ENCODE results near the gene SLC43A1. TPM values are rescaled to one million over a fixed set of nuclear protein-coding genes. Genes with fewer than 3 reads are reported as not detected.

SLC43A1 gene
- total RNA-seq, 6 experiments from 2014 or later, result 3.1 to 4.7 (median 4.3) TPM

GRCh38 chr11:57461841-57462489 lies 53.5 kb downstream of the SLC43A1 start:
- TF ChIP-seq CTCF (IDR thresholded peaks at IDR 0.05), result no peak
- Mint-ChIP-seq H3K4me3 (no peak overlapping the region), H3K27me3 (ENCODE audit: insufficient read depth) (peaks cover 46% of the 10 kb centered on the region), H3K4me1 (ENCODE audit: low read depth) (peaks cover 27% of the 10 kb centered on the region), H3K36me3 (ENCODE audit: low read depth) (no peaks in the 10 kb centered on the region), H3K9me3 (no peaks in the 10 kb centered on the region), H3K27ac (no peak overlapping the region)
- no peak for DNase-seq

DNA sequence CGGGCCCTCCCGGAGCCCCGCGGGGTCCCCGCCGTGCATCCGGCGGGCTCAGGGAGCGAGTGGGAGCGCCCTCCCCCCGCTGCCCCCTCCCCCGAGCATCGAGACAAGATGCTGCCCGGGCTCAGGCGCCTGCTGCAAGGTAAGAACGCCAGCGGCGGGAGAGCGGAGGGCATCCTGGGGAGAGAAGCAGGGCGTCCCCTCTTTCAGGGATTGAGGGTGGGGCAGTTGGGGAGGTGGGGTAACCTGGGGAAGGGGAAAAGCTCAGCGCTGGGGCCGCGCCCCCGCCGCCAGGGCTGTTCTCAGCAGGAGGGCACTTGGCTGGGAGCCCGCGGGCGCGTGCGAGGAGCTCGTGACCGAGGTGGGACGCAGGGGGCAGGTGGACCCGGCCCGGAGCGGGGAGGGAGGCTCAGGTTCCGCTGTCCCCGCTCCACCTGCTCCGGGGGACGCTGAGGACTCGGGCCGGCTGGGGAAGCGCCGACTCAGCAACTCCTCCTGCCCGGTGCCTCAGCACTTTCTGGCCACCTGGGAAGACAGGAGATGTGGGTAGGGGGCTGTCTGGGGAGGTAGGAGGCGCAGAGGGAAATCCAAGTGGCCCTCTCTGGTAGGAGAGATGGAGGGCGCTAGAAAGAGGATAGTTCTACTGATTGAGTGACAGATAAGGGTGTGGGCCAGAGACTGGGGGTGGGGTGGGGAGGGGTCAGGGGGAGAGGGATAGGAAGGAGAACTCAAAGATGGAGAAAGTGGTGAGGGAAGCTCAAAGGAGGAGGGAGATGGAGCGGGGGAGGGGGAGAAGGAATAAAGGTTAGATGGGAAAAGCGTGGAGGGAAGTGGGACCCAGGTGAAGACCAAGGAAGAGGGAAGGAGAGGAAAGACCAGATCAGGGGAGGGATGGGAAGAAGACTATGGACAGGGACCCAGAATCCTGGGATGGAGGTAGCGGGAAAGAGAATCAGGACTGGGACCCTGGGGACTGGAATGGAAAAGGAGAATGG lies 54.4 kb downstream of the SLC43A1 start:
- no peaks in the 10 kb centered on the region for H3K36me3 Mint-ChIP-seq (ENCODE audit: low read depth)
- H3K27me3 Mint-ChIP-seq (ENCODE audit: insufficient read depth), result peaks cover 46% of the 10 kb centered on the region
- H3K4me1 Mint-ChIP-seq (ENCODE audit: low read depth), result peaks cover 29% of the 10 kb centered on the region
- no peak for TF ChIP-seq CTCF (IDR thresholded peaks at IDR 0.05)
- no peak overlapping the region for H3K4me3 Mint-ChIP-seq
- DNase-seq, result no peak
- no peaks in the 10 kb centered on the region for H3K9me3 Mint-ChIP-seq
- no peak overlapping the region for H3K27ac Mint-ChIP-seq

GRCh38 chr11:57460022-57460757 lies 55.3 kb downstream of the SLC43A1 start, which contains the start of gene RTN4RL2:
Gene RTN4RL2 (plus strand): TSS chr11:57460528. CDS start chr11:57460866, 338 bp downstream.
- TF ChIP-seq CTCF (IDR thresholded peaks at IDR 0.05), result peak; percentile 70
- H3K27me3 Mint-ChIP-seq (ENCODE audit: insufficient read depth), result peaks cover 54% of the 10 kb centered on the region
- H3K9me3 Mint-ChIP-seq, result no peaks in the 10 kb centered on the region
- H3K4me3 Mint-ChIP-seq, result peak within 1 kb of the TSS; percentile 79
- H3K4me1 Mint-ChIP-seq (ENCODE audit: low read depth), result peaks cover 29% of the 10 kb centered on the region
- H3K27ac Mint-ChIP-seq, result no peak within 1 kb of the TSS
- DNase-seq, result no peak
- H3K36me3 Mint-ChIP-seq (ENCODE audit: low read depth), result no peaks in the 10 kb centered on the region

- Mint-ChIP-seq H3K4me3 (peak overlapping the region; percentile 85), H3K36me3 (ENCODE audit: low read depth) (no peaks in the 10 kb centered on the region), H3K27ac (no peak overlapping the region), H3K27me3 (ENCODE audit: insufficient read depth) (peaks cover 51% of the 10 kb centered on the region), H3K9me3 (no peaks in the 10 kb centered on the region), H3K4me1 (ENCODE audit: low read depth) (peaks cover 29% of the 10 kb centered on the region)
- no peak for DNase-seq
- TF ChIP-seq CTCF (IDR thresholded peaks at IDR 0.05), result no peak
These were observed 56.1 kb downstream of the SLC43A1 start for GRCh38 chr11:57459164-57460021.

All from HFFc6 (cell line).